Measurements from ENCODE around the gene WWOX.

The WWOX gene

DNA sequence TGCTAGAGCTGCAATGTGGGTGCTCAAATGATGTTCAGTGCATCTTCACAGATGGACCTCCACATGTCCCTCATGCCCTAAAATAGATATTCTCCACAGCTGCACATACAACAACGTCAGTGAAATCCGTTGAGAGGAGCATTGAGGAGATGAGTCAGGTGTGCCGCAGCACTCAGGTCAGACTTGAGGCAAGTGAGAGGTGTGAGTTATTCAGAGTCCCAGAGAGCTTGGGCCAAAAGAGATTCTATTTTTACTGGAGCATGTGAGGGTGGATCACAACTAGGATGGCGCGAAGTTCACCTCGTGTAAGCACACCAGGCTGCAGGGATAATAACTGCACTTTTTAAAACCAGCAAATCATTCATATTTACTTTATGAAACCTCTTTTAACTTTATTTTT is 855.8 kb downstream of the WWOX start:
- Histone ChIP-seq H3K27me3 (ENCODE audit: control insufficient read depth in 2 of 2, insufficient read depth in 2 of 2, low read length in 2 of 2) (no peaks in the 10 kb centered on the region), H3K27ac (ENCODE audit: low read depth in 2 of 2, low read length in 2 of 2) (no peak overlapping the region), H3K36me3 (ENCODE audit: control insufficient read depth in 2 of 2, insufficient read depth in 2 of 2, low read length in 2 of 2) (no peaks in the 10 kb centered on the region), H3K4me3 (ENCODE audit: low read length in 2 of 2) (no peak overlapping the region), H3K4me1 (ENCODE audit: control insufficient read depth in 2 of 2, insufficient read depth in 2 of 2, low read length in 2 of 2) (no peaks in the 10 kb centered on the region), H3K9ac (ENCODE audit: low read depth in 1 of 2, low read length in 2 of 2) (no peak overlapping the region), H3K9me3 (ENCODE audit: control insufficient read depth in 2 of 2, low read length in 2 of 2) (no peaks in the 10 kb centered on the region)

DNA sequence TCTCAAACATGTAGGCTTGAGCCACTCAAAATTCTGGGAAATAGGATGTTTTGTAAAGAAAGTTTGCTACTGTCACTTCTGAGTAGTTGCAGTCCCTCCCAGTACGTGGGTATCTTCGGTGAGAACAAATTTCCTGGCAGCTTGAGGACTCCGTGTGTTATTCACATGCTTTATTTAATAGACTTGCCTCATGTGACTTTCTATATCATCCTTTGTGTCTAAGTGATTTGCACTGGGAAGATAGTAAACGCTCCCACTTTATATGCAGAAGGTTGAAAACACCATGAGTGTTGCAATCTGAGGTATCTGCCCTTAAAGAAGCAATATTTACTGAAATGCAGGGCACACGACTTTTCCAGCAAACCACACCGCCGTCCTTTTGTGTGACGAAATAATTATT is 857.4 kb downstream of the WWOX start:
- Histone ChIP-seq H3K4me3 (ENCODE audit: low read length in 2 of 2) (no peak overlapping the region), H3K9me3 (ENCODE audit: control insufficient read depth in 2 of 2, low read length in 2 of 2) (no peaks in the 10 kb centered on the region), H3K9ac (ENCODE audit: low read depth in 1 of 2, low read length in 2 of 2) (no peak overlapping the region)

DNA sequence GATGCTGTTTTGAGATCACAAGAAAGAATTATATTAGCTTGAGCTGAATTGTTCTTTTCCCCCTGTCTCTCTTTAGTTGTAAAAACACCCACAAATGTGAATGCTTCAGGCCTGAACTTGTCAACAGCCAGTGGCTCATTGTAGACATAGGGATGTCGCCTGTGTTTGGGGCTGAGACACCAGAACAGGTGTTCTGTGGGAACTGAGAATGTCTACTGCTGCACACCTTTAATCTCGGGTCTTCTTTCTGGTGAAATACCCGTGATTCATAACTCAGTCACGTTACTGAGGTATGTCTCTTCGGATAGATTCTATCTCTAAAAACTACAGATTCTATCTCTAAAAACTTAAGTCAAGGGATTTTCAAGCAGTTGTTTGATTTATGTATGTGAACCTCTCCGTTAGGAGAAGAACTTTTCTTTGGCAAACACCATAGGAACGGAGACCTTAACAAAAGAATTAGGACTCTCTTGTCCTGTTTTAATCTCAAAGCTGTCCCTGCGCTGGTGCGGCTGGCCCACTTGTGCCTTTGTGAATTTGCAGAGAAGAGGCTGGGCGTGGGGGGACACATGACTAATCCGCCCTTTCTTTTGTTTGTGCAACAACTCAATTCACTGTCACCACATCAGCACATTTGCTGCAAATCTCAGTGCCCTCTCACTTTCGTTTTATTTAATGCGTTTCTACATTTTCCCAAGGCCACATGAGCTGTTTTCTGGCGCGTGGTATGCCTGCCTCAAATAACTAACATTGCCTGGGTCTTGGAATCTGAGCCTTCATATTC is 858.1 kb downstream of the WWOX start:
- Histone ChIP-seq H3K27ac (ENCODE audit: low read depth in 2 of 2, low read length in 2 of 2) (no peak overlapping the region), H3K9me3 (ENCODE audit: control insufficient read depth in 2 of 2, low read length in 2 of 2) (no peaks in the 10 kb centered on the region), H3K36me3 (ENCODE audit: control insufficient read depth in 2 of 2, insufficient read depth in 2 of 2, low read length in 2 of 2) (no peaks in the 10 kb centered on the region), H3K4me1 (ENCODE audit: control insufficient read depth in 2 of 2, insufficient read depth in 2 of 2, low read length in 2 of 2) (no peaks in the 10 kb centered on the region), H3K27me3 (ENCODE audit: control insufficient read depth in 2 of 2, insufficient read depth in 2 of 2, low read length in 2 of 2) (no peaks in the 10 kb centered on the region), H3K9ac (ENCODE audit: low read depth in 1 of 2, low read length in 2 of 2) (no peak overlapping the region), H3K4me3 (ENCODE audit: low read length in 2 of 2) (no peak overlapping the region)

More for the DNA sequence above, 857.4 kb downstream of the WWOX start:
- no peaks in the 10 kb centered on the region for H3K36me3 ChIP-seq (ENCODE audit: control insufficient read depth in 2 of 2, insufficient read depth in 2 of 2, low read length in 2 of 2)
- no peak overlapping the region for H3K27ac ChIP-seq (ENCODE audit: low read depth in 2 of 2, low read length in 2 of 2)
- H3K27me3 ChIP-seq (ENCODE audit: control insufficient read depth in 2 of 2, insufficient read depth in 2 of 2, low read length in 2 of 2), result no peaks in the 10 kb centered on the region
- no peaks in the 10 kb centered on the region for H3K4me1 ChIP-seq (ENCODE audit: control insufficient read depth in 2 of 2, insufficient read depth in 2 of 2, low read length in 2 of 2)

DNA sequence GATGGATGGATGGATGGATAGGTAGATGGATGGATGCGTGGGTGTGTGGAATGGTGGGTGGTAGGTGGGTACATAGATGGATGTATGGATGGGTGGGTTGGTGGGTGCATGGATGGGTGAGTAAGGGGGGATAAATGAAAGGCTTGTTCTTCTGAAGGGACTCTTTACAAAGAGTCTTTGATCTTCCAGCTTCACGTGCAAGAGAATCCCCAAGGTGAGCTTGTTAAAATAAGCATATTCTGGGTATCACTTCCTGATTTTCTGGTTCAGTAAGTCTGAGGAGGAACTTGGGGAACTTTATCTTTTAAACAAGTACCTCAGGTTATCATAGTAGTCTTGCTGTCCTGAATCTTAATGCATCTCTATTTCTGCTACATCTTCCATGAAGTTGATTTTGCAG is 862.0 kb downstream of the WWOX start:
- Histone ChIP-seq H3K4me3 (ENCODE audit: low read length in 2 of 2) (no peak overlapping the region), H3K27me3 (ENCODE audit: control insufficient read depth in 2 of 2, insufficient read depth in 2 of 2, low read length in 2 of 2) (no peaks in the 10 kb centered on the region), H3K36me3 (ENCODE audit: control insufficient read depth in 2 of 2, insufficient read depth in 2 of 2, low read length in 2 of 2) (no peaks in the 10 kb centered on the region), H3K27ac (ENCODE audit: low read depth in 2 of 2, low read length in 2 of 2) (no peak overlapping the region), H3K9ac (ENCODE audit: low read depth in 1 of 2, low read length in 2 of 2) (no peak overlapping the region), H3K4me1 (ENCODE audit: control insufficient read depth in 2 of 2, insufficient read depth in 2 of 2, low read length in 2 of 2) (no peaks in the 10 kb centered on the region), H3K9me3 (ENCODE audit: control insufficient read depth in 2 of 2, low read length in 2 of 2) (no peaks in the 10 kb centered on the region)

DNA sequence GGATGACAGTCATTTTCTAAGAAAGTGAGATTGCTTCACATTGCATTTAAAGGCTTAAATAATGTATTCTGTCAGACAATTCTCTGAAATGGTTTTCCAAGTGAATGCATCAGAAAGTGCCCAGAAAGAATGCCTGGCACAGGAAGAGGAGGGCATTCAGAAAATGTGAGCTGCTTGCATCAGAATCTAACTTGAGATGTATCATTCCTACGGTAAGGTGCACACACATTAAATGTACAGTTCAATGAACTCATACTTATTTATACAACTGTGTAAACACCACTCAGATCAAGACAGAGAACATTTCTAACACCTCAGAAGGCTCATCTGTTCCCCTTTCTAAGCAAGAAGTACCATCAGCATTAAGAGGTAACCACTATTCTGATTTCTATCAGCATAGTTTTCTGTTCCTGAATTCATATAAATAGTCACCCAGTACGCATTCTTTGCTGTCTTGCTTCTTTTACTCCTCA is 863.0 kb downstream of the WWOX start:
- H3K9me3 ChIP-seq (ENCODE audit: control insufficient read depth in 2 of 2, low read length in 2 of 2), result no peaks in the 10 kb centered on the region
- H3K9ac ChIP-seq (ENCODE audit: low read depth in 1 of 2, low read length in 2 of 2), result no peak overlapping the region
- H3K4me3 ChIP-seq (ENCODE audit: low read length in 2 of 2), result no peak overlapping the region
- H3K27ac ChIP-seq (ENCODE audit: low read depth in 2 of 2, low read length in 2 of 2), result no peak overlapping the region
- H3K4me1 ChIP-seq (ENCODE audit: control insufficient read depth in 2 of 2, insufficient read depth in 2 of 2, low read length in 2 of 2), result no peaks in the 10 kb centered on the region
- H3K36me3 ChIP-seq (ENCODE audit: control insufficient read depth in 2 of 2, insufficient read depth in 2 of 2, low read length in 2 of 2), result no peaks in the 10 kb centered on the region
- no peaks in the 10 kb centered on the region for H3K27me3 ChIP-seq (ENCODE audit: control insufficient read depth in 2 of 2, insufficient read depth in 2 of 2, low read length in 2 of 2)

DNA sequence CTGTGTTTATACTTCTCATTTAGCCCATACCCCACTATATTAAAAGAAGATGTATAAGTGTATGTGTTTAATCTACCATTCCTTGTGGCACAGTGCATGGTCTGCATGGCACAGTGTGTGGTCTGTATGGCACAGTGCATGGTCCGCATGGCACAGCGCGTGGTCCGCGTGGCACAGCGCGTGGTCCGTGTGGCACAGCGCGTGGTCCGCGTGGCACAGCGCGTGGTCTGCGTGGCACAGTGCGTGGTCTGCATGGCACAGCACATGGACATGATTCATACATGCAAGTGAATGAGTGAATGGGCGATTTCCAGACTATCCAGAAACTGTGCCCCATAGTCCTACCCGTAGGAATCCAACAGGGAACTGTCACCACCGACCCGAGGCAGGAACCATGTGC is 868.5 kb downstream of the WWOX start:
- no peaks in the 10 kb centered on the region for H3K27me3 ChIP-seq (ENCODE audit: control insufficient read depth in 2 of 2, insufficient read depth in 2 of 2, low read length in 2 of 2)
- H3K9me3 ChIP-seq (ENCODE audit: control insufficient read depth in 2 of 2, low read length in 2 of 2), result no peaks in the 10 kb centered on the region
- no peak overlapping the region for H3K4me3 ChIP-seq (ENCODE audit: low read length in 2 of 2)
- no peaks in the 10 kb centered on the region for H3K36me3 ChIP-seq (ENCODE audit: control insufficient read depth in 2 of 2, insufficient read depth in 2 of 2, low read length in 2 of 2)
- H3K4me1 ChIP-seq (ENCODE audit: control insufficient read depth in 2 of 2, insufficient read depth in 2 of 2, low read length in 2 of 2), result no peaks in the 10 kb centered on the region
- no peak overlapping the region for H3K27ac ChIP-seq (ENCODE audit: low read depth in 2 of 2, low read length in 2 of 2)
- H3K9ac ChIP-seq (ENCODE audit: low read depth in 1 of 2, low read length in 2 of 2), result no peak overlapping the region

DNA sequence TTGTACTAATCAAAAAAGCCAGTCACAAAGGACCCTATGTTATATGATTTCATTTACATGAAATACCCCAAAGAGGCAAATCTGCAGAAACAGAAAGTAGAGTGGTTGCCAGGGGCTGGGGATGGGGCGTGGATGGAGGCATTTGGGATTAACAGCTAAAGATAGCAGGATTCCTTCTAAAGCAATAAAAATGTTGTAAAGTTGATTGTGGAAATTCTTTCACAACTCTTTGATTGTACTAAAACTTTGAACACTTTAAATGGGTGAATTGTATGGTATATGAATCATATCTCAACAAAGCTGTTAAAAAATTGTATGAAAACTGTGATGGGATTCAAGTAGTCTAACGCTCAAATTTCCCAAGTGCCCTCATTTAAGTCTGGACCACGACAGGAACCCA is 870.3 kb downstream of the WWOX start:
- no peaks in the 10 kb centered on the region for H3K27me3 ChIP-seq (ENCODE audit: control insufficient read depth in 2 of 2, insufficient read depth in 2 of 2, low read length in 2 of 2)
- H3K27ac ChIP-seq (ENCODE audit: low read depth in 2 of 2, low read length in 2 of 2), result no peak overlapping the region
- H3K4me3 ChIP-seq (ENCODE audit: low read length in 2 of 2), result no peak overlapping the region
- no peaks in the 10 kb centered on the region for H3K4me1 ChIP-seq (ENCODE audit: control insufficient read depth in 2 of 2, insufficient read depth in 2 of 2, low read length in 2 of 2)
- no peaks in the 10 kb centered on the region for H3K36me3 ChIP-seq (ENCODE audit: control insufficient read depth in 2 of 2, insufficient read depth in 2 of 2, low read length in 2 of 2)
- H3K9ac ChIP-seq (ENCODE audit: low read depth in 1 of 2, low read length in 2 of 2), result no peak overlapping the region
- no peaks in the 10 kb centered on the region for H3K9me3 ChIP-seq (ENCODE audit: control insufficient read depth in 2 of 2, low read length in 2 of 2)

DNA sequence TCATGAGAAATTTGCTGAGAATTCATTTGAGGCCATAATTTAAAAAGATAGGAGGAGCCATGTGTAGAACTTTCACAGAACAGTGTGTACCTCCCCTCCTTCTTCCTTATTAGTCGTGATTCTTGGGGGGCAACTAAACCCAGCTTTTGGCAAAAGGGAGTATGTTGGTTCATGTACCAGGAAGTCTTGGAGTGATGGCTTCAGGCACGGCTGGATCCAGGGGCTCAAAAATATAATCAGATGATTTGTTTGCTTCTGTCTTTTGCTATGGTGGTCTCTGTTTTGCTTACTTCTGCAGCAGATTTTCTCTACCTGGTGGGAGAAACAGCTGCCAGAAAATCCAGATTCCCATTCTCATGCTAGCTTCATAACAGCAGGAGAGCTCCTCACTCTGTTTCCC is 871.2 kb downstream of the WWOX start:
- no peak overlapping the region for H3K9ac ChIP-seq (ENCODE audit: low read depth in 1 of 2, low read length in 2 of 2)
- no peaks in the 10 kb centered on the region for H3K36me3 ChIP-seq (ENCODE audit: control insufficient read depth in 2 of 2, insufficient read depth in 2 of 2, low read length in 2 of 2)
- H3K4me1 ChIP-seq (ENCODE audit: control insufficient read depth in 2 of 2, insufficient read depth in 2 of 2, low read length in 2 of 2), result no peaks in the 10 kb centered on the region
- H3K9me3 ChIP-seq (ENCODE audit: control insufficient read depth in 2 of 2, low read length in 2 of 2), result no peaks in the 10 kb centered on the region
- no peaks in the 10 kb centered on the region for H3K27me3 ChIP-seq (ENCODE audit: control insufficient read depth in 2 of 2, insufficient read depth in 2 of 2, low read length in 2 of 2)
- no peak overlapping the region for H3K4me3 ChIP-seq (ENCODE audit: low read length in 2 of 2)
- no peak overlapping the region for H3K27ac ChIP-seq (ENCODE audit: low read depth in 2 of 2, low read length in 2 of 2)

DNA sequence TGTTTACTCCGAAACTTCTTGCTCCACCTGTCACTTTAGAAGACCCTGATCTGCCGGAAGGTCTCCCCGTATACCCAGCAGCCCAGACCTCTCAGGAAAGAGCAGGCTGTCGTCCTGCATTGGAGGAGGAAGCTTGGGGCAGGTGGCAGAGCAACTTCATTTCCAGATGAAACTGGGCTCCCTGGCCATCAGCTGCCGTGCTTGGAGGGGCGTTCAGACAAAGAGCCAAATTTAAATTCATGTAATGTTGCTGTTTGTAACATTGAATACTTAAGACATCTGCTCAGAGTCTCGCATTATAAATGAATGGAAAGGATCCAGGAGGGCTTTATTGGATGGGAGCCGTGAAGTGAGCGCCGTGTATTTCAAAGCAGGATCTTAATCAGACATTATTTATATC is 872.6 kb downstream of the WWOX start:
- no peak overlapping the region for H3K27ac ChIP-seq (ENCODE audit: low read depth in 2 of 2, low read length in 2 of 2)
- no peaks in the 10 kb centered on the region for H3K27me3 ChIP-seq (ENCODE audit: control insufficient read depth in 2 of 2, insufficient read depth in 2 of 2, low read length in 2 of 2)
- H3K4me3 ChIP-seq (ENCODE audit: low read length in 2 of 2), result no peak overlapping the region

DNA sequence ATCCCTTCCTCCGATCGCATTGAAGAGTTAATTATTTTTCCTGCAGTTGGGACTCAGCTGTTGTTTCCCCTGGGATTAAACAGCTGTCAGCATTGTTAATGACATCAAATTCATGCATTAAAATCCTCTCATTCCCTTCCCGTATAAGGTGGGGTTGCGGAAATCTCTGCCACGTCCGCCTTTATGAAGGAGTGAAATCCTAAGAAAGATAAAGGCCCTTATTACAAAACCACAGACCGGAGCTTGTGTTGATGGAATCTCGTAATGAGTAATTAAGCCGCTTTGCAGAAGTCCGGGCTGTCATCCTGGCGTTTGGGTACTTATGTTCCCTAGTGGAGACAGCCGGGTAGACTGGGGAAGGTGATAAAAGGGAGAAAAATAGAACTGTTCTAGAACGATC is 873.5 kb downstream of the WWOX start:
- Histone ChIP-seq H3K27ac (ENCODE audit: low read depth in 2 of 2, low read length in 2 of 2) (no peak overlapping the region), H3K36me3 (ENCODE audit: control insufficient read depth in 2 of 2, insufficient read depth in 2 of 2, low read length in 2 of 2) (no peaks in the 10 kb centered on the region), H3K4me3 (ENCODE audit: low read length in 2 of 2) (no peak overlapping the region), H3K4me1 (ENCODE audit: control insufficient read depth in 2 of 2, insufficient read depth in 2 of 2, low read length in 2 of 2) (no peaks in the 10 kb centered on the region), H3K27me3 (ENCODE audit: control insufficient read depth in 2 of 2, insufficient read depth in 2 of 2, low read length in 2 of 2) (no peaks in the 10 kb centered on the region), H3K9me3 (ENCODE audit: control insufficient read depth in 2 of 2, low read length in 2 of 2) (no peaks in the 10 kb centered on the region), H3K9ac (ENCODE audit: low read depth in 1 of 2, low read length in 2 of 2) (no peak overlapping the region)

More for the DNA sequence above, 872.6 kb downstream of the WWOX start:
- no peak overlapping the region for H3K9ac ChIP-seq (ENCODE audit: low read depth in 1 of 2, low read length in 2 of 2)
- H3K36me3 ChIP-seq (ENCODE audit: control insufficient read depth in 2 of 2, insufficient read depth in 2 of 2, low read length in 2 of 2), result no peaks in the 10 kb centered on the region
- H3K9me3 ChIP-seq (ENCODE audit: control insufficient read depth in 2 of 2, low read length in 2 of 2), result no peaks in the 10 kb centered on the region
- no peaks in the 10 kb centered on the region for H3K4me1 ChIP-seq (ENCODE audit: control insufficient read depth in 2 of 2, insufficient read depth in 2 of 2, low read length in 2 of 2)

Data from mucosa of rectum (tissue), 2 donors.